HepG2 (cell line): ENCODE results near the gene SSNA1. TPM values are rescaled to one million over a fixed set of nuclear protein-coding genes. Genes with fewer than 3 reads are reported as not detected.

Experiments
- EED ChIP-seq: sonication (generic); formaldehyde crosslinking; IDR thresholded peaks from 2 replicates; pipeline ENCODE4 v1.5.0; 2020; ENCODE audit warnings: mild to moderate bottlenecking, missing genetic modification reagents
- ETV6 ChIP-seq: sonication (generic); formaldehyde crosslinking; conservative IDR thresholded peaks from 2 replicates; pipeline ENCODE4 v1.4.0; 2020; ENCODE audit warnings: missing genetic modification reagents
- FOXP1 ChIP-seq, 2 experiments: fragments of 450-650 bp in 1 of 2; IDR thresholded peaks; 2 replicates each; pipeline ENCODE4 v1.6.1; 2017 to 2018; ENCODE audit warnings: antibody characterized with exemption in 1 of 2
- GFI1 ChIP-seq: sonication (generic); formaldehyde crosslinking; IDR thresholded peaks from 2 replicates; pipeline ENCODE4 v1.5.0; 2020; ENCODE audit warnings: missing genetic modification reagents, mild to moderate bottlenecking, borderline replicate concordance
- KAT8 ChIP-seq: IDR thresholded peaks from 2 replicates; pipeline ENCODE4 v1.6.1; 2016; ENCODE audit warnings: missing genetic modification reagents, missing compliant biosample characterization
- MAFF ChIP-seq: IDR thresholded peaks from 2 replicates; pipeline ENCODE4 v1.6.1; 2011; ENCODE audit warnings: low read depth, low read length, improper control_type of control experiment
- MEF2D ChIP-seq: sonication (generic); formaldehyde crosslinking; IDR thresholded peaks from 2 replicates; pipeline ENCODE4 v1.5.1; 2020; ENCODE audit warnings: mild to moderate bottlenecking, missing genetic modification reagents
- NFRKB ChIP-seq: fragments of 450-650 bp; IDR thresholded peaks from 2 replicates; pipeline ENCODE4 v1.6.1; 2017
- NFYC ChIP-seq: IDR thresholded peaks from 2 replicates; pipeline ENCODE4 v1.6.1; 2016; ENCODE audit warnings: missing genetic modification reagents, missing compliant biosample characterization
- RFX5 ChIP-seq: IDR thresholded peaks from 2 replicates; pipeline ENCODE4 v1.6.1; 2011; ENCODE audit warnings: low read depth, low read length, improper control_type of control experiment
- SMC3 ChIP-seq: IDR thresholded peaks from 2 replicates; pipeline ENCODE4 v1.6.1; 2011; ENCODE audit warnings: low read length, improper control_type of control experiment
- SSRP1 ChIP-seq: IDR thresholded peaks from 2 replicates; pipeline ENCODE4 v1.6.1; 2016; ENCODE audit warnings: control low read depth
- TBL1XR1 ChIP-seq: fragments of 150-350 bp; IDR thresholded peaks from 2 replicates; pipeline ENCODE4 v1.6.1; 2014; ENCODE audit warnings: borderline replicate concordance, low read length; ENCODE audit not compliant: partially characterized antibody
- ZBTB46 ChIP-seq: sonication (generic); formaldehyde crosslinking; IDR thresholded peaks from 2 replicates; pipeline ENCODE4 v1.4.0; 2020; ENCODE audit warnings: mild to moderate bottlenecking, missing genetic modification reagents, borderline replicate concordance
- ZFP37 ChIP-seq: sonication (generic); formaldehyde crosslinking; IDR thresholded peaks from 2 replicates; pipeline ENCODE4 v1.4.0; 2020; ENCODE audit warnings: missing genetic modification reagents, borderline replicate concordance
- ZNF318 ChIP-seq: sonication (generic); formaldehyde crosslinking; IDR thresholded peaks from 2 replicates; pipeline ENCODE4 v1.4.0; 2020; ENCODE audit warnings: mild to moderate bottlenecking, missing genetic modification reagents
- ZNF75D ChIP-seq: sonication (generic); formaldehyde crosslinking; IDR thresholded peaks from 2 replicates; pipeline ENCODE4 v1.8.1; 2023; ENCODE audit warnings: missing genetic modification reagents, mild to moderate bottlenecking, borderline replicate concordance
- ZNF768 ChIP-seq: sonication (generic); formaldehyde crosslinking; IDR thresholded peaks from 2 replicates; pipeline ENCODE4 v1.4.0; 2020; ENCODE audit warnings: missing genetic modification reagents
- ZNF780A ChIP-seq: sonication (generic); formaldehyde crosslinking; IDR thresholded peaks from 2 replicates; pipeline ENCODE4 v1.8.0; 2022; ENCODE audit warnings: mild to moderate bottlenecking, missing genetic modification reagents, moderate library complexity
- polyA plus RNA-seq, 8 experiments: library from polyadenylated mRNA; depleted of rRNA in 3 of 8; stranded (reverse) in 7 of 8; unstranded in 1 of 8; fragments of >200 nt; fragmentation: Illumina TruSeq in 4 of 8; extraction: Trizol in 4 of 8; gene quantifications; 2 replicates each; pipeline versions ENCODE4 v1.2.1 to v1.2.3, GENCODE V29; 2011 to 2016; ENCODE audit warnings: low read depth in 4 of 8, missing spikeins in 1 of 8, mixed read lengths in 1 of 8; ENCODE audit not compliant: insufficient read depth in 1 of 8
- total RNA-seq, 5 experiments: library from RNA; depleted of rRNA; stranded (reverse); fragments of >200 nt; fragmentation: Illumina TruSeq; extraction: Trizol; gene quantifications; 2 replicates each; pipeline ENCODE4 v1.2.3, GENCODE V29; 2016; ENCODE audit warnings: low read depth in 1 of 5
- TF ChIP-seq, protein P1 (sequence below): sonication (generic); formaldehyde crosslinking; IDR thresholded peaks from 2 replicates; pipeline ENCODE4 v1.8.0; 2022; ENCODE audit warnings: mild to moderate bottlenecking, missing genetic modification reagents, moderate library complexity

Gene SSNA1
- total and polyA plus RNA-seq, 2 of the 13 experiments (the other 11 are each of a cell fraction or from before 2014, with no cell fraction given): 35.9 to 49.4 TPM

DNA sequence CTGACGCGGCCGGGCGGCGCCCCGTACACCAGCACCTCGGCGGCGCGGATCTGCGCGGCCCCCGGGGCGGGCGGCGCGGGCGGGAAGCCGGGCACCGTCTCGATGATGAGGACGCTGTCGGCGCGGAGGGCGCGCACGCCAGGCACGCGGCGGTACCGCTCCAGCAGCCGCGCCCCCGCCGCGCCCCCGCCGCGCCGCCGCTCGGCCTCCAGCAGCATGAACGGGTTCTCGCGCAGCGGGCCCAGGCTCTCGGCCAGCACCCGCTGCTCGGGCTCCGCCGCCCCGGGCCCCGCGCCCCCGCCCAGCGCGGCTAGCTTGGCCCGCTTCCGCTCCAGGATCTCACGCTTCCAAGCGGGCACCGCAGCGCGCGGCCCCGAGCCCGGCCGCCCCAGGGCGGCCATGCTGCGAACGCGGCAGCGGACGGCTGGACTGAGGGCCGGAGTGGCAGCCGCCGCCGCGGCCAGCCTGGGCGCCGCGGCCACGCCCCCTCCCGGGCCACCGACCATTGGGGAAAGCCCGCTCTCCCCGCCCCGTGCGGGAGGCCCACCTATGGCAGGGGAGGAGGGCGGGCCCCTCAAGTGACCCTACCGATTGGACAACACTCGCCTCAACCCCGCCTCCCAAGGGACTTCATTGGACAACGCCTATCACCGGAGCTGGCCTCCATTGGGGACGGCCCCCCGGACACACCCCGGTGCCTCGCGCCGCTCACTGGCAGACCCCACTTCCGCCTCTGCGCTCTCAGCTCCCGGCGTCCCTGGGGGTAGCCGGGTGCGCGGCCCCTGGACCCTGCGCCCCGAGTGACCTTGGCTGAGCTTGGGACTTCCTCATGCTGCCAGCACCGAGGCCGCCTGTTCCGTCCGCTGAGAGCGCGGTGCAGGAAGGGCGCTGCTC lies 12.1 kb downstream of the SSNA1 start, which contains the start of gene TPRN (continued):
- no peak for TF ChIP-seq ZBTB46 (CRISPR knock-in tag)
- TF ChIP-seq ETV6: no peak
- TF ChIP-seq MEF2D (CRISPR knock-in tag): peak; percentile 86
- TF ChIP-seq, protein P1, sequence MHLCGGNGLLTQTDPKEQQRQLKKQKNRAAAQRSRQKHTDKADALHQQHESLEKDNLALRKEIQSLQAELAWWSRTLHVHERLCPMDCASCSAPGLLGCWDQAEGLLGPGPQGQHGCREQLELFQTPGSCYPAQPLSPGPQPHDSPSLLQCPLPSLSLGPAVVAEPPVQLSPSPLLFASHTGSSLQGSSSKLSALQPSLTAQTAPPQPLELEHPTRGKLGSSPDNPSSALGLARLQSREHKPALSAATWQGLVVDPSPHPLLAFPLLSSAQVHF: no peak
- no peak for TF ChIP-seq MAFF
- TF ChIP-seq TBL1XR1: no peak
- peak; percentile 95 for TF ChIP-seq NFYC
- peak; percentile 95 for TF ChIP-seq KAT8 (CRISPR knock-in tag)
- TF ChIP-seq ZNF768 (CRISPR knock-in tag): peak; percentile 66
- TF ChIP-seq SMC3: no peak
- TF ChIP-seq NFRKB: no peak
- no peak for TF ChIP-seq EED (CRISPR knock-in tag)
- no peak for TF ChIP-seq ZFP37
- TF ChIP-seq RFX5: 0 out of 2 replicates have a peak, but pooled peaks have one; percentile 36
- TF ChIP-seq FOXP1 (IDR thresholded peaks at IDR 0.05): no peak
- 0 out of 2 replicates have a peak, but pooled peaks have one; percentile 38 for TF ChIP-seq FOXP1 (CRISPR knock-in tag; IDR thresholded peaks at IDR 0.05)
- no peak for TF ChIP-seq ZNF75D (CRISPR knock-in tag)
- no peak for TF ChIP-seq ZNF780A (CRISPR knock-in tag)
- TF ChIP-seq GFI1: peak; percentile 74; the same call in 1 of the 2 replicates
- TF ChIP-seq ZNF318 (CRISPR knock-in tag): no peak
- TF ChIP-seq SSRP1 (CRISPR knock-in tag): no peak
